ENCODE measurements around the gene FGR. TPM values are rescaled to one million over a fixed set of nuclear protein-coding genes. Genes with fewer than 3 reads are reported as not detected.
A peak's percentile ranks its signal among the peaks of the same experiment; 100 is the strongest.
"Not testable (repeated sequence)": the region's sequence is repeated elsewhere in the genome, so short reads cannot be mapped to it uniquely, and the experiment has no call there.

The FGR gene
- total RNA-seq, 1 donor from 2014 or later, result 2.6 TPM

DNA sequence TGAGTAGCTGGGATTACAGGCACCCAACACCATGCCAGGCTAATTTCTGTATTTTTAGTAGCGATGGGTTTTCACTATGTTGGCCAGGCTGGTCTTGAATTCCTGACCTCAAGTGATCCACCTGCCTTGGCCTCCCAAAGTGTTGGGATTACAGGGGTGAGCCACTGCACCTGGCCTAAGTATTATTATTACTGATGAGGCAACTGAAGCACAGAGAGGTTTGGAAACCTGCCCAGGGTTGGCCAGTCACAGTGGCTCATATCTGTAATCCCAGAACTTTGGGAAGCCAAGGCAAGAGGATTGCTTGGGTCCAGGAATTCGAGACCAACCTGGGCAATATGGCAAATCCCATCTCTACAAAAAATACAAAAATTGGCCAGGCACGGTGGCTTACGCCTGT is 7.3 kb downstream of the FGR start:
- H3K4me1 ChIP-seq (ENCODE audit: control insufficient read depth in 3 of 3, insufficient read depth in 3 of 3, low read length in 3 of 3), result peaks cover 25 to 37% (median 37%) of the 10 kb centered on the region in 3 donors
- H3K27ac ChIP-seq (ENCODE audit: low read depth, low read length), result not testable (repeated sequence)

DNA sequence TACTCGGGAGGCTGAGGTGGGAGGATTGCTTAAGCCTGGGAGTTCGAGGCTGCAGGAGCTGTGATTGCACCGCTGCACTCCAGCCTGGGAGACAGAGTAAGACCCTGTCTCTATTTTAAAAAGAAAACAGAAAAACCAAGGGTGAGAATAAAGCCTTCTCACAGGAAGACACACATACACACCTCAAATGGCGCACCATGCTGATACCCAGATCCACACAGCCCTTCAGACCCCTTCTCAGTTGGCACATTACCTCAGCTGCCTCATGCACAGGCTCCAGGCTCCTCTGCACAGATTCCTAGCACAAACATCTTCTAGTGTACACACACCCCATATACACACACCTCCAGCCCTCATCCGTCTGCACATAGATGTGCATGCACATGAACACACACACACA is 7.9 kb downstream of the FGR start:
- no peaks in the 10 kb centered on the region for H3K27me3 ChIP-seq (ENCODE audit: control insufficient read depth in 3 of 3, insufficient read depth in 3 of 3, low read length in 3 of 3)
- H3K9ac ChIP-seq (ENCODE audit: low read depth in 1 of 3, low read length in 3 of 3), result no peak overlapping the region
- no peaks in the 10 kb centered on the region for H3K9me3 ChIP-seq (ENCODE audit: control insufficient read depth in 3 of 3, low read length in 3 of 3)
- peaks cover 21 to 36% (median 34%) of the 10 kb centered on the region in 3 donors for H3K4me1 ChIP-seq (ENCODE audit: control insufficient read depth in 3 of 3, insufficient read depth in 3 of 3, low read length in 3 of 3)
- H3K36me3 ChIP-seq (ENCODE audit: control insufficient read depth in 3 of 3, insufficient read depth in 3 of 3, low read length in 3 of 3), result no peaks in the 10 kb centered on the region
- no peak overlapping the region for H3K27ac ChIP-seq (ENCODE audit: low read depth, low read length)
- H3K4me3 ChIP-seq (ENCODE audit: low read length in 3 of 3), result no peak overlapping the region

More for the DNA sequence above, 7.3 kb downstream of the FGR start:
- H3K9ac ChIP-seq (ENCODE audit: low read depth in 1 of 3, low read length in 3 of 3); H3K9me3 ChIP-seq (ENCODE audit: control insufficient read depth in 3 of 3, low read length in 3 of 3); H3K4me3 ChIP-seq (ENCODE audit: low read length in 3 of 3); H3K27me3 ChIP-seq (ENCODE audit: control insufficient read depth in 3 of 3, insufficient read depth in 3 of 3, low read length in 3 of 3); H3K36me3 ChIP-seq (ENCODE audit: control insufficient read depth in 3 of 3, insufficient read depth in 3 of 3, low read length in 3 of 3): not testable (repeated sequence)

DNA sequence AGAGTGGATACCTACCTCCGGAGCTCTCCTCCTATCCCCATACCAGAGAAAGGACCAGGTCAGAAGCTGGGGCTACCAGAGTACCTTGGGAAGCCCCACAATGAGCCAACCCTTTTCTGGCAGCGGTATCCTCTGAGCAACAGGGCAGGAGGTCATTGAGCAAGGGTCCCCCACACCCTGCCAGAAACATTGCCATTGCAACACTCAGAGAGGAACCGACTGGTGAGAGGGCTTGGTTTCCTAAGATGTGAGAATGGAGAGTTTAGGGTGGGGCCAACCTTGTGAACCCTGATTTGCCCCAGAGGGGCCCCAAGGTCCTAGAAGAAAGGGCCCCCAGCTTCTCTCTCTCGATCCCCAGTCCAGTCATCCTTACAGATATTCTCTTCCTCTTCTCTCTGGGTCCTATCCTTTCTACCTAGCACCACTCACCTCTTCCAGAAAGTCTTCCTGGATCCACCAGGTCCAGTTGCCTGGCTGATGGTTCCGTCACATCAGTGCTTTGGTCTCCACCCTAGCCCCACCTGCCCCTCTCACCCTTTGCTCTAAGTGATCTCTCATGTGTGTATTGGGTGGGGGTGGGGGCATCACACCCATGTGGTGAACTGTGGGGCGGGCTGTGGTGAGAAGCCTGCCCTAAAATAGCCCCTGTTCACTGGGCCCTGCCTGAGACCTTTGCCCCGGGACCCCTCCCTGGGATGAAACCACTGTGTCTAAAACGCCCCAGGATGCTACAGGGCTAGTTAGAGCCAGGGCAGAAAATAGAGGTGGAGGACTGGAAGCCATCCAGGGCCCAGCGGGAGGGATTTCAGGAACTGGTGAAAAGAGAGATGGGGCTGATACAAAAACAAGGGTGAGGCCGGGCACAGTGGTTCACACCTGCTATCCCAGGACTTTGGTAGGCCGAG is 8.7 kb downstream of the FGR start:
- H3K27ac ChIP-seq (ENCODE audit: low read depth, low read length), result no peak overlapping the region

DNA sequence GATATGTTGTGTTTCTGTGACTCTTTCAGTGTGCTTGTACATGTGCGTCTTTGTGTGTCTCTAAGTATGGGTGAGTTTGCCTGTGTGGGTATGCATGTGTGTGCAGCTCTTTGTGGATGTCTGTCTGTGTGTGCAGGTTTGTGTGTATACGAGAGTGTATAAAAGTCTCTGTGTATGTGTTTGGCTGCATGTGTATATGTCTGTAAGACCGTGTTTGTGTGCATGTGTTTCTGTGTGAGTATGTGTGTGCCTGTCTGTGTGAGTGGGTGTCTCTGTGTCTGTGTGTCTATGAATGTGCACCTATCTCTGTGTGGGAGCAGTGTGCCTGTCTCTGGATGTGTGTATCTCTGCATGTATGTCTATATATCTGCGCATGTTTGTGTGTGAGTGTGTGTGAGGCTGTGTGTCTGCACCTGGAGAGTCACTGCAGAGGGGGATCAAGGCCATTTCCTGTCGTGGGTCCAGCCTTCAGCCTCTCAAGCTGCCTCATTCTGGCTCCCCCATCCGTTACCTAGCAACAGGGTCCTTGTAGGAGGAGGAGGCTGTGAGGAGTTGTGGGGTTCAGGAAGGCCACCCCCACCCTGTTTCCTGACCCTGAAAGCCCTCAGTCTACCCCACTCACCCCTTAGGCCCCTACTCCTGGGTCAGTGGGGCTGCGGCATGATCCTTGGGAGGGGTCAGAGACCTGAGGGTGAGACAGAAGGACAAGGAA is 10.4 kb downstream of the FGR start:
- H3K27ac ChIP-seq (ENCODE audit: low read depth, low read length), result no peak overlapping the region
- no peak overlapping the region for H3K4me3 ChIP-seq (ENCODE audit: low read length in 3 of 3)
- H3K9me3 ChIP-seq (ENCODE audit: control insufficient read depth in 3 of 3, low read length in 3 of 3), result no peaks in the 10 kb centered on the region
- peaks cover 16 to 19% (median 19%) of the 10 kb centered on the region in 3 donors for H3K4me1 ChIP-seq (ENCODE audit: control insufficient read depth in 3 of 3, insufficient read depth in 3 of 3, low read length in 3 of 3)
- H3K36me3 ChIP-seq (ENCODE audit: control insufficient read depth in 3 of 3, insufficient read depth in 3 of 3, low read length in 3 of 3), result no peaks in the 10 kb centered on the region
- H3K9ac ChIP-seq (ENCODE audit: low read depth in 1 of 3, low read length in 3 of 3), result peak overlapping the region in 1 of 3 donors; percentile 16
- no peaks in the 10 kb centered on the region for H3K27me3 ChIP-seq (ENCODE audit: control insufficient read depth in 3 of 3, insufficient read depth in 3 of 3, low read length in 3 of 3)

More for the DNA sequence above, 8.7 kb downstream of the FGR start:
- Histone ChIP-seq H3K9ac (ENCODE audit: low read depth in 1 of 3, low read length in 3 of 3) (no peak overlapping the region), H3K9me3 (ENCODE audit: control insufficient read depth in 3 of 3, low read length in 3 of 3) (no peaks in the 10 kb centered on the region), H3K27me3 (ENCODE audit: control insufficient read depth in 3 of 3, insufficient read depth in 3 of 3, low read length in 3 of 3) (no peaks in the 10 kb centered on the region), H3K4me3 (ENCODE audit: low read length in 3 of 3) (no peak overlapping the region), H3K36me3 (ENCODE audit: control insufficient read depth in 3 of 3, insufficient read depth in 3 of 3, low read length in 3 of 3) (no peaks in the 10 kb centered on the region), H3K4me1 (ENCODE audit: control insufficient read depth in 3 of 3, insufficient read depth in 3 of 3, low read length in 3 of 3) (peaks cover 21 to 29% (median 28%) of the 10 kb centered on the region in 3 donors)

DNA sequence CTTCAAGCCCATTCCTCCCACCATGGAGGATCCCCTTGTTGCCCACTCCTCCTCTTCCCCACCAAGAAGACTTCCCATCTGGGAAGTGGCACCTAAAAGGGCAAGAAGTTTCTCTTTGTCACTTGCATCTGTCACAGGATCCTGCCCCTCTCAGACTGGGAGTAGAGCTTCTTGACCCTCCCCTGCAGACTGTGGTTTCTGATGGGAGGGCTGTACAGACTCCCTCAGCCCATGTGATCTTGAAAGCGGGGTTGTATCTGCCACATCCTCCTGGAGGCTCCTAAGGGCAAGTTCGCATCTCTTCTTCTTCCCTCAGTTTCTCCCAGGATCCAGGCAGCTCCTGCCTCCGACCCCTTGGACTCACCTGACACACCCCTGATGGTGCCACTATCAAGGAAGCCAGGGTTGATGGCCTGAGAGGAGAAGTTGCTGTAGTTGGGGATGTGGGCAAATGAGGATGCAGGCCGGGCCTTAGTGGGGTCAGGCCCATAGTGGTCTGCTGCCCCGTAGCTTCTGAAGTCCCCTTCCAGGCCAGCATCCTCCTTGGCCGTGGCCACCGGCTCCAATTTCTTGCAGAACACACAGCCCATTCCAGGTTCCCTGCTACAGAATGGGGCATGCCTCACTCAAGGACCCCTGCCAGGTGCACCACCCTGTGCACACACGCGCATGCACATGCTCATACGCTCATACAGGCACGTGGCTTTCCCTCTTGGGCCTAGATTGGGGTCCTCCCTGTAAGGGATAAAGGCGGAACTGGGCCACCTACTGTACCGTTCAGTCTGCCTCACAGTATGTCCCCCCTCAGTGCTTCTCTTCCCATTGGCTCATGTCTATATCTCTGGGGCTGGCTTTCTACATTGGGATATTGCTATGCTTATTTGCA is 11.4 kb downstream of the FGR start:
- H3K9ac ChIP-seq (ENCODE audit: low read depth in 1 of 3, low read length in 3 of 3), result no peak overlapping the region
- H3K27me3 ChIP-seq (ENCODE audit: control insufficient read depth in 3 of 3, insufficient read depth in 3 of 3, low read length in 3 of 3), result no peaks in the 10 kb centered on the region
- no peaks in the 10 kb centered on the region for H3K9me3 ChIP-seq (ENCODE audit: control insufficient read depth in 3 of 3, low read length in 3 of 3)
- H3K27ac ChIP-seq (ENCODE audit: low read depth, low read length), result no peak overlapping the region
- peaks cover 8 to 11% (median 11%) of the 10 kb centered on the region in 3 donors for H3K4me1 ChIP-seq (ENCODE audit: control insufficient read depth in 3 of 3, insufficient read depth in 3 of 3, low read length in 3 of 3)
- H3K4me3 ChIP-seq (ENCODE audit: low read length in 3 of 3), result no peak overlapping the region
- H3K36me3 ChIP-seq (ENCODE audit: control insufficient read depth in 3 of 3, insufficient read depth in 3 of 3, low read length in 3 of 3), result no peaks in the 10 kb centered on the region

DNA sequence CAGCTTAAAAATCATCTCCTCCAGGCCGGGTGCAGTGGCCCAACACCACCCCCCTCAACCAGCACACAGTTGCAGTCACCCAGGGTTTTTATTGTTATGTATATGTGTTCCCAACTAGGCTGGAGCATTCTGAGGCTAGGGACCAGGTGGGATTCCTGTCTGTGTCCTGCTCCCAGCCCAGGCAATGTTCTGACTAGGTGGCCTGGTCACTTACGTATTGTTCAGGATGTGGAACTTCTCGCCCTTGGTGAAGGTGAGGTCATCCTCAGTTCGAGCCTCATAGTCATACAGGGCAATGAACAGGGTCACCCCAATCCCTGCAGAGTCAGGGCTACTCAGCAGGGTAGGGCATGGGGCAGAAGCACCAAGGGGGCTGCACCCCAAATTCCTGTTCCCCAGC is 12.2 kb downstream of the FGR start:
- Histone ChIP-seq H3K4me3 (ENCODE audit: low read length in 3 of 3) (no peak overlapping the region), H3K4me1 (ENCODE audit: control insufficient read depth in 3 of 3, insufficient read depth in 3 of 3, low read length in 3 of 3) (peaks cover 3 to 12% (median 6%) of the 10 kb centered on the region in 3 donors), H3K9me3 (ENCODE audit: control insufficient read depth in 3 of 3, low read length in 3 of 3) (no peaks in the 10 kb centered on the region), H3K27me3 (ENCODE audit: control insufficient read depth in 3 of 3, insufficient read depth in 3 of 3, low read length in 3 of 3) (no peaks in the 10 kb centered on the region), H3K9ac (ENCODE audit: low read depth in 1 of 3, low read length in 3 of 3) (no peak overlapping the region), H3K36me3 (ENCODE audit: control insufficient read depth in 3 of 3, insufficient read depth in 3 of 3, low read length in 3 of 3) (no peaks in the 10 kb centered on the region), H3K27ac (ENCODE audit: low read depth, low read length) (no peak overlapping the region)

DNA sequence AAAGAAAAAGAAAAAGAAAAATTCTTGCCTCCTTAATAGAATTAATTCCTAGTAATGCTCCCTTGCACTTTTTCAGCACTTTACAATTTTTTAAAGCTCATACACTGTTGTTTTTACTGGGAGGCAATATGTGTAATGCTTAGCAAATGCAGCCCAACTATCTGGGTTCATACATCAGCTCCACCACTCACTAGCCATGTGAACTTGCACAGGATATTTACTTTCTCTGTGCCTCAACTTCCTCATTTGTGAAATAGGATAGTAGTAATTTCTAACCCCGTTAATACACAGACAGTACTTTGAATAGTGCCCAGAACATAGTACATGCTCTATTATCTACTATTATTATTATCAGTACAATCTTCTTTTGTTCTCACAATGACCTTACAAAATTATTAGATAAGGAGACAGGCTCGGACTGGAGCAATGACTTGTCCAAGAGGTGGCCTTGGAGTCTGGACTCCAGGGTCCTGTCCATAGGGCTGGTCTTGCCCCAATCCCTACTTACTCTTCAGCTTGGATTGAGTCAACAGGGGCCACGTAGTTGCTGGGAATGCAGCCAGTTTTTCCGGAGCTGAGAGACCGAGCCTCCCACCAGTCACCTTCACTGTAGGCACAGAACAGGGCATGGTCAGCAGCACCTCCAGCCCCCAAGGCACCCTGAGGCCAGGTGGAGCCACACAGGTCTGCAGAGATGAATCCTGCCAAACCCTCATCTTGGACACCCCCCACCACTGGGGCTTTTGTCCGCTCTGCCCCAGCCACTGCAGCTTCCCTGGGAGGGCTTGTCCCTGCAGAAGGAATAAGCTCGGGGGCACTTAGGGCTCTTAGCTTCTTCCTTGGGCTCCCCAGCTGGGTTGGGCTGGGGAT is 13.7 kb downstream of the FGR start:
- Histone ChIP-seq H3K36me3 (ENCODE audit: control insufficient read depth in 3 of 3, insufficient read depth in 3 of 3, low read length in 3 of 3) (no peaks in the 10 kb centered on the region), H3K9me3 (ENCODE audit: control insufficient read depth in 3 of 3, low read length in 3 of 3) (no peaks in the 10 kb centered on the region), H3K4me1 (ENCODE audit: control insufficient read depth in 3 of 3, insufficient read depth in 3 of 3, low read length in 3 of 3) (peaks cover 3 to 12% (median 6%) of the 10 kb centered on the region in 3 donors), H3K27me3 (ENCODE audit: control insufficient read depth in 3 of 3, insufficient read depth in 3 of 3, low read length in 3 of 3) (no peaks in the 10 kb centered on the region), H3K4me3 (ENCODE audit: low read length in 3 of 3) (no peak overlapping the region), H3K9ac (ENCODE audit: low read depth in 1 of 3, low read length in 3 of 3) (no peak overlapping the region), H3K27ac (ENCODE audit: low read depth, low read length) (no peak overlapping the region)

DNA sequence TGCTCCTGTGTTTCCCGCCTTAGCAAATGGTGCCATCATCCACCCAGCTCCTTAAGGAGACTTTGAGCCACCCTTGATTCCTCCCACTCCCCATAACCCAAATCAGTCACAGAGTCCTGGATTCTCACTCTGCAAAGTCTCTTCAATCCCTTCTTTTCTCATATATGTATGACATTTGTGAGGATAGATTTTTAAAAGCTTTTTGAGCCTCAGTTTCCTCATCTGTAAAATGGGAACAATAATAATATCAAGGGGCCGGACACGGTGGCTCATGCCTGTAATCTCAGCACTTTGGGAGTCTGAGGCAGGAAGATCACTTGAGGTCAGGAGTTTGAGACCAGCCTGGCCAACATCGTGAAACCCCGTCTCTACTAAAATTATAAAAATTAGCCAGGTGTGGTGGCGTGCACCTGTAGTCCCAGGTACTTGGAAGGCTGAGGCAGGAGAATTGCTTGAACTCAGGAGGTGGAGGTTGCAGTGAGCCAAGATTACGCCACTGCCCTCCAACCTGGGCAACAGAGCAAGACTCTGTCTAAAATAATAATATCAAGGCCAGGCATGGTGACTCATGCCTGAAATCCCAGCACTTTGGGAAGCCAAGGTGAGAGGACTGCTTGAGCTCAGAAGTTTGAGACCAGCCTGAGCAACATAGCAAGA is 15.1 kb downstream of the FGR start:
- H3K27ac ChIP-seq (ENCODE audit: low read depth, low read length), result not testable (repeated sequence)

More for the DNA sequence above, 15.1 kb downstream of the FGR start:
- H3K4me1 ChIP-seq (ENCODE audit: control insufficient read depth in 3 of 3, insufficient read depth in 3 of 3, low read length in 3 of 3); H3K9me3 ChIP-seq (ENCODE audit: control insufficient read depth in 3 of 3, low read length in 3 of 3); H3K27me3 ChIP-seq (ENCODE audit: control insufficient read depth in 3 of 3, insufficient read depth in 3 of 3, low read length in 3 of 3); H3K36me3 ChIP-seq (ENCODE audit: control insufficient read depth in 3 of 3, insufficient read depth in 3 of 3, low read length in 3 of 3); H3K4me3 ChIP-seq (ENCODE audit: low read length in 3 of 3); H3K9ac ChIP-seq (ENCODE audit: low read depth in 1 of 3, low read length in 3 of 3): not testable (repeated sequence)
